OCI-LY7 (cell line): ENCODE measurements around the gene MRTFB.

Experiments
- EZH2phosphoT487 ChIP-seq: fragments of 200-600 bp; sonication (generic); IDR thresholded peaks from 2 replicates; pipeline ENCODE4 v1.6.1; 2018; ENCODE audit warnings: low read depth, borderline replicate concordance, mild to moderate bottlenecking, mixed run types, antibody characterized with exemption, low read length, moderate library complexity, mixed read lengths
- TF ChIP-seq, protein P1 (sequence below): fragments of 200-600 bp; sonication (generic); conservative IDR thresholded peaks from 2 replicates; pipeline ENCODE4 v1.5.1; 2014; ENCODE audit warnings: mild to moderate bottlenecking, antibody characterized with exemption, low read length, moderate library complexity, mixed read lengths

GRCh38 chr16:14301169-14302030, 230.3 kb downstream of the MRTFB start:
- TF ChIP-seq, protein P1, sequence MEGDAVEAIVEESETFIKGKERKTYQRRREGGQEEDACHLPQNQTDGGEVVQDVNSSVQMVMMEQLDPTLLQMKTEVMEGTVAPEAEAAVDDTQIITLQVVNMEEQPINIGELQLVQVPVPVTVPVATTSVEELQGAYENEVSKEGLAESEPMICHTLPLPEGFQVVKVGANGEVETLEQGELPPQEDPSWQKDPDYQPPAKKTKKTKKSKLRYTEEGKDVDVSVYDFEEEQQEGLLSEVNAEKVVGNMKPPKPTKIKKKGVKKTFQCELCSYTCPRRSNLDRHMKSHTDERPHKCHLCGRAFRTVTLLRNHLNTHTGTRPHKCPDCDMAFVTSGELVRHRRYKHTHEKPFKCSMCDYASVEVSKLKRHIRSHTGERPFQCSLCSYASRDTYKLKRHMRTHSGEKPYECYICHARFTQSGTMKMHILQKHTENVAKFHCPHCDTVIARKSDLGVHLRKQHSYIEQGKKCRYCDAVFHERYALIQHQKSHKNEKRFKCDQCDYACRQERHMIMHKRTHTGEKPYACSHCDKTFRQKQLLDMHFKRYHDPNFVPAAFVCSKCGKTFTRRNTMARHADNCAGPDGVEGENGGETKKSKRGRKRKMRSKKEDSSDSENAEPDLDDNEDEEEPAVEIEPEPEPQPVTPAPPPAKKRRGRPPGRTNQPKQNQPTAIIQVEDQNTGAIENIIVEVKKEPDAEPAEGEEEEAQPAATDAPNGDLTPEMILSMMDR = no peak
- no peak for TF ChIP-seq EZH2phosphoT487
